ENCODE results near the gene LACC1. TPM values are rescaled to one million over a fixed set of nuclear protein-coding genes. Genes with fewer than 3 reads are reported as not detected.

The LACC1 gene
- total RNA-seq, 4 donors from 2014 or later = 0.71 to 4.5 (median 1.7) TPM

GRCh38 chr13:43920965-43921674, 41.4 kb downstream of the LACC1 start:
- Histone ChIP-seq H3K36me3 (no peaks in the 10 kb centered on the region), H3K27ac (no peak overlapping the region), H3K27me3 (no peaks in the 10 kb centered on the region), H3K4me3 (no peak overlapping the region), H3K9me3 (no peaks in the 10 kb centered on the region), H3K4me1 (no peaks in the 10 kb centered on the region)
- intact Hi-C loops (cut with DNase I; ENCODE audit: low total_unique reads) = no loop called here
- ATAC-seq = no peak
- TF ChIP-seq POLR2A (IDR thresholded peaks at IDR 0.05) (no peak), CTCF (IDR thresholded peaks at IDR 0.05 in 4 of 5, conservative IDR thresholded peaks at IDR 0.05 in 1 of 5) (no peak)
- no peak for DNase-seq
- in situ Hi-C loops (cut with MboI; ENCODE audit: low sequenced_read_pairs in 4 of 4) = loop anchor here (25.0 kb wide), 6 partner anchors 116 to 1391 kb away; partner anchors contain the start of genes GPALPP1 (in 3 of the 4) and NUFIP1 (in 3 of the 4)

DNA sequence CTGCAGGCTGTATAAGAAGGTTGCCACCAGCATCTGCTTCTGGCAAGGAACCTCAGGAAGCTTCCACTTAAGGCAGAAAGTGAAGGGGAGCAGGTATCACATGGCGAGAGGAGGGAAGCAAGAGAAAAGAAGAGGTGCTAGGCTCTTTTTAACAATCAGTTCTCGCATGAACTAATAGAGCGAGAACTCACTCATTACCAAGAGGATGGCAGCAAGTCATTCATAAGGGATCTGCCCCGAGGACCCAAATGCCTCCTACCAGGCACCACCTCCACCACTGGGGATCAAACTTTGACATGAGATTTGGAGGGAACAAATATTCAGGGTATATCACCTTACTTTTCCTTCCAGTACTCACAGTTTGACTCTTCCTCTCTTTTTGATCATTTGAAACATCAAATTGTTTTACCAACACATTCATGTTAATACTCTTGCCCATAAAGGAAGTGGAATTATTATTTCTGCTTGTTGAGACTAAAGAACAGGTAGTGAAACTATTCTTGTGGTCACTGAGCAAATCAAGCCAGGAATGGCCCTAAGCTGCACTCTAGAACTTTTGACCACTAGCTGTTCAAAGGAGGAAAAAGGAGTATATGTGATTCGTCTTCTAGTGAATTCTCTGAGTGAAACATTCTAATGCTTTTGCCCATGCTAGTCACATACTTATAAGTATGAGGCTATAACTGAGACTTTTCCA, 45.0 kb downstream of the LACC1 start:
- DNase-seq (no peak), ATAC-seq (no peak)
- intact Hi-C loops (cut with DNase I; ENCODE audit: low total_unique reads) = no loop called here
- Histone ChIP-seq H3K27me3 (no peaks in the 10 kb centered on the region), H3K27ac (no peak overlapping the region), H3K4me1 (no peaks in the 10 kb centered on the region), H3K9me3 (no peaks in the 10 kb centered on the region), H3K4me3 (no peak overlapping the region), H3K36me3 (no peaks in the 10 kb centered on the region)
- in situ Hi-C loops (cut with MboI; ENCODE audit: low sequenced_read_pairs in 4 of 4) = loop anchor here (25.0 kb wide), 6 partner anchors 113 to 1388 kb away; partner anchors contain the start of genes GPALPP1 (in 3 of the 4) and NUFIP1 (in 3 of the 4)
- TF ChIP-seq CTCF (IDR thresholded peaks at IDR 0.05 in 4 of 5, conservative IDR thresholded peaks at IDR 0.05 in 1 of 5) (no peak), POLR2A (IDR thresholded peaks at IDR 0.05) (no peak)

GRCh38 chr13:43929947-43930346, 50.2 kb downstream of the LACC1 start:
- in situ Hi-C loops (cut with MboI; ENCODE audit: low sequenced_read_pairs in 4 of 4) = no loop called here
- H3K27ac ChIP-seq = no peak overlapping the region
- H3K36me3 ChIP-seq = no peaks in the 10 kb centered on the region
- no peak for DNase-seq
- H3K4me1 ChIP-seq = no peaks in the 10 kb centered on the region
- no peak for ATAC-seq
- H3K9me3 ChIP-seq = no peaks in the 10 kb centered on the region
- TF ChIP-seq CTCF (IDR thresholded peaks at IDR 0.05 in 4 of 5, conservative IDR thresholded peaks at IDR 0.05 in 1 of 5) = no peak
- no peak for TF ChIP-seq POLR2A (IDR thresholded peaks at IDR 0.05)
- intact Hi-C loops (cut with DNase I; ENCODE audit: low total_unique reads) = no loop called here
- no peaks in the 10 kb centered on the region for H3K27me3 ChIP-seq
- no peak overlapping the region for H3K4me3 ChIP-seq

DNA sequence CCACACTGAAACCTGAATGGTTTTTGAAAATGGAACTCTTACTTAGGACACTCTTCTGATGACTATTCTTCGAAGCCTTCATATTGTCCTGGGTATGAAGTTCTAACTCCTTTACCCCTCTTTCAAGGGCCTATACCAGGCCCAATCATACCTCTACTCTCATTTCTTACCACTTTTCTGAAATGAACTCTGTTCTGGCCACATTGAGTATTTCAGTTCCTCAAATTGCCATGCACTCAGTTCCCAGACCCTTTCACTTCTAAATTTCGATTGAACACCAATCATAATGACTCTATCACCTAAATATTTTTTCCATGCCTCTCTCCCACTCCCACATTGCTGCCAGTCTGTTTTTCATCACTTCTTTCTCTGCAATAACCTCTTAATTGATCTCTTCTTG, 53.7 kb downstream of the LACC1 start:
- intact Hi-C loops (cut with DNase I; ENCODE audit: low total_unique reads) (no loop called here), in situ Hi-C loops (cut with MboI; ENCODE audit: low sequenced_read_pairs in 4 of 4) (no loop called here)
- H3K4me1 ChIP-seq = peaks cover 0 to 9% of the 10 kb centered on the region in 2 donors
- no peak for TF ChIP-seq CTCF (IDR thresholded peaks at IDR 0.05 in 4 of 5, conservative IDR thresholded peaks at IDR 0.05 in 1 of 5)
- TF ChIP-seq POLR2A (IDR thresholded peaks at IDR 0.05) = no peak
- no peak for ATAC-seq
- no peak overlapping the region for H3K27ac ChIP-seq
- H3K9me3 ChIP-seq = no peaks in the 10 kb centered on the region
- H3K4me3 ChIP-seq = no peak overlapping the region
- H3K27me3 ChIP-seq = no peaks in the 10 kb centered on the region
- DNase-seq = no peak
- H3K36me3 ChIP-seq = no peaks in the 10 kb centered on the region
